Measurements from ENCODE around the gene LGALS7. TPM values are rescaled to one million over a fixed set of nuclear protein-coding genes. Genes with fewer than 3 reads are reported as not detected.
"Not testable (repeated sequence)": the region's sequence is repeated elsewhere in the genome, so short reads cannot be mapped to it uniquely, and the experiment has no call there.

The LGALS7 gene
- polyA plus RNA-seq, 4 donors: 0.57 TPM; not detected in 3

- no peak for DNase-seq (ENCODE audit: low read depth in 4 of 4, low spot score in 3 of 4)
Observed at GRCh38 chr19:38774181-38774950, 1.0 kb upstream of the LGALS7 start.

GRCh38 chr19:38771569-38771968, 1.7 kb downstream of the LGALS7 start:
- DNase-seq (ENCODE audit: low read depth in 4 of 4, low spot score in 3 of 4): not testable (repeated sequence)

- not testable (repeated sequence) for DNase-seq (ENCODE audit: low read depth in 4 of 4, low spot score in 3 of 4)
Observed at GRCh38 chr19:38770949-38771275, 2.4 kb downstream of the LGALS7 start.

- not testable (repeated sequence) for DNase-seq (ENCODE audit: low read depth in 4 of 4, low spot score in 3 of 4)
Observed at GRCh38 chr19:38770228-38770948, 2.9 kb downstream of the LGALS7 start.

GRCh38 chr19:38769635-38770211, 3.6 kb downstream of the LGALS7 start:
- peak; percentile 45 to 61 (median 54) for DNase-seq (ENCODE audit: low read depth in 4 of 4, low spot score in 3 of 4)

GRCh38 chr19:38766276-38767047, 6.9 kb downstream of the LGALS7 start:
- no peak for DNase-seq (ENCODE audit: low read depth in 4 of 4, low spot score in 3 of 4)

GRCh38 chr19:38765214-38765613, 8.1 kb downstream of the LGALS7 start:
- DNase-seq (ENCODE audit: low read depth in 4 of 4, low spot score in 3 of 4): no peak

GRCh38 chr19:38763795-38764220, 9.5 kb downstream of the LGALS7 start:
- DNase-seq (ENCODE audit: low read depth in 4 of 4, low spot score in 3 of 4): no peak

- not testable (repeated sequence) for DNase-seq (ENCODE audit: low read depth in 4 of 4, low spot score in 3 of 4)
Observed at GRCh38 chr19:38761884-38762389, 11.4 kb downstream of the LGALS7 start.

- not testable (repeated sequence) for DNase-seq (ENCODE audit: low read depth in 4 of 4, low spot score in 3 of 4)
Observed at GRCh38 chr19:38760805-38761517, 12.4 kb downstream of the LGALS7 start.

GRCh38 chr19:38759590-38760003, 13.7 kb downstream of the LGALS7 start:
- no peak for DNase-seq (ENCODE audit: low read depth in 4 of 4, low spot score in 3 of 4)

- DNase-seq (ENCODE audit: low read depth in 4 of 4, low spot score in 3 of 4): not testable (repeated sequence)
Observed at GRCh38 chr19:38754196-38754595, 19.1 kb downstream of the LGALS7 start.

GRCh38 chr19:38753783-38754182, 19.5 kb downstream of the LGALS7 start:
- DNase-seq (ENCODE audit: low read depth in 4 of 4, low spot score in 3 of 4): not testable (repeated sequence)

- no peak for DNase-seq (ENCODE audit: low read depth in 4 of 4, low spot score in 3 of 4)
Observed at GRCh38 chr19:38745316-38745715, 28.0 kb downstream of the LGALS7 start.

- no peak for DNase-seq (ENCODE audit: low read depth in 4 of 4, low spot score in 3 of 4)
Observed at GRCh38 chr19:38744874-38745273, 28.4 kb downstream of the LGALS7 start.

- no peak for DNase-seq (ENCODE audit: low read depth in 4 of 4, low spot score in 3 of 4)
Observed at GRCh38 chr19:38744298-38744681, 29.0 kb downstream of the LGALS7 start, which contains the start of gene CAPN12. Gene CAPN12 (minus strand): TSS chr19:38744474. CDS start chr19:38744165, 309 bp downstream.

GRCh38 chr19:38743394-38744297, 29.7 kb downstream of the LGALS7 start:
- no peak for DNase-seq (ENCODE audit: low read depth in 4 of 4, low spot score in 3 of 4)

GRCh38 chr19:38742906-38743305, 30.4 kb downstream of the LGALS7 start:
- no peak for DNase-seq (ENCODE audit: low read depth in 4 of 4, low spot score in 3 of 4)

GRCh38 chr19:38742296-38742695, 31.0 kb downstream of the LGALS7 start:
- DNase-seq (ENCODE audit: low read depth in 4 of 4, low spot score in 3 of 4): no peak

Measured in left renal pelvis (tissue), 4 donors.